HT-29 (cell line): Measurements from ENCODE around the gene CMTM6. TPM values are rescaled to one million over a fixed set of nuclear protein-coding genes. Genes with fewer than 3 reads are reported as not detected.
"Not testable (repeated sequence)": the region's sequence is repeated elsewhere in the genome, so short reads cannot be mapped to it uniquely, and the experiment has no call there.

Experiments
- DNase-seq: peaks from one replicate; pipeline ENCODE4 v3.0.0-alpha.2; 2015; ENCODE audit warnings: low spot score
- small RNA-seq: library from RNA; depleted of rRNA; stranded (forward); fragments of <200 nt; gene quantifications from one replicate; pipeline ENCODE3, GENCODE V24; 2014
- total RNA-seq: library from RNA; depleted of rRNA; stranded (reverse); fragments of >200 nt; shearing (Covaris generic); gene quantifications from 2 replicates; pipeline ENCODE4 v1.2.3, GENCODE V29; 2014; rRNA removed

Gene CMTM6
- total RNA-seq, 1 experiment from 2014 or later, result 38.6 TPM

GRCh38 chr3:32448686-32449474 is 53.8 kb downstream of the CMTM6 start:
- DNase-seq, result no peak

- DNase-seq, result no peak
These were observed 54.7 kb downstream of the CMTM6 start for GRCh38 chr3:32447865-32448400.

- DNase-seq, result no peak
These were observed 59.2 kb downstream of the CMTM6 start for GRCh38 chr3:32443478-32443877.

GRCh38 chr3:32442766-32443165 is 59.9 kb downstream of the CMTM6 start:
- no peak for DNase-seq

GRCh38 chr3:32440611-32441350 is 61.9 kb downstream of the CMTM6 start:
- no peak for DNase-seq

- not testable (repeated sequence) for DNase-seq
These were observed 63.2 kb downstream of the CMTM6 start for GRCh38 chr3:32439421-32439820.

- no peak for DNase-seq
These were observed 63.9 kb downstream of the CMTM6 start for GRCh38 chr3:32438596-32439344.

- no peak for DNase-seq
These were observed 64.8 kb downstream of the CMTM6 start for GRCh38 chr3:32437896-32438295.

GRCh38 chr3:32436816-32437189 is 65.8 kb downstream of the CMTM6 start:
- no peak for DNase-seq

GRCh38 chr3:32435911-32436815 is 66.5 kb downstream of the CMTM6 start:
- no peak for DNase-seq

- no peak for DNase-seq
These were observed 68.4 kb downstream of the CMTM6 start for GRCh38 chr3:32434206-32434605.

- no peak for DNase-seq
These were observed 69.7 kb downstream of the CMTM6 start for GRCh38 chr3:32432711-32433530.

GRCh38 chr3:32432045-32432710 is 70.5 kb downstream of the CMTM6 start:
- DNase-seq, result no peak

GRCh38 chr3:32431481-32431880 is 71.2 kb downstream of the CMTM6 start:
- no peak for DNase-seq

Small RNA genes within 50 kb of the gene (small RNA-seq; reads per million reads assigned to genes)
- gene MIR548AY, result not detected

Other genes with a start within 250 kb of the CMTM6 start
- 20.2 and 30.7 TPM in 2 replicates for gene CMTM7, start 111.0 kb downstream of the CMTM6 start, total RNA-seq
- gene DYNC1LI1, start 68.0 kb upstream of the CMTM6 start, total RNA-seq, result 11.2 and 14.6 TPM in 2 replicates
- 13.0 and 17.1 TPM in 2 replicates for gene CNOT10, start 182.3 kb upstream of the CMTM6 start, total RNA-seq